ENCODE data around the gene SPATA7.

Gene SPATA7

GRCh38 chr14:88417594-88417993 lies 32.1 kb downstream of the SPATA7 start:
- TF ChIP-seq CTCF (IDR thresholded peaks at IDR 0.05; ENCODE audit: low read depth, low read length, missing control alignments), result no peak
- no peak for DNase-seq (ENCODE audit: low read depth)
- H3K4me3 ChIP-seq (ENCODE audit: low read depth, low read length), result no peak overlapping the region

GRCh38 chr14:88420187-88420586 lies 34.7 kb downstream of the SPATA7 start:
- DNase-seq (ENCODE audit: low read depth), result no peak
- no peak for TF ChIP-seq CTCF (IDR thresholded peaks at IDR 0.05; ENCODE audit: low read depth, low read length, missing control alignments)
- H3K4me3 ChIP-seq (ENCODE audit: low read depth, low read length), result no peak overlapping the region

GRCh38 chr14:88421286-88421685 lies 35.8 kb downstream of the SPATA7 start:
- H3K4me3 ChIP-seq (ENCODE audit: low read depth, low read length), result no peak overlapping the region
- no peak for DNase-seq (ENCODE audit: low read depth)
- no peak for TF ChIP-seq CTCF (IDR thresholded peaks at IDR 0.05; ENCODE audit: low read depth, low read length, missing control alignments)

GRCh38 chr14:88422047-88422446 lies 36.6 kb downstream of the SPATA7 start:
- TF ChIP-seq CTCF (IDR thresholded peaks at IDR 0.05; ENCODE audit: low read depth, low read length, missing control alignments), result no peak
- H3K4me3 ChIP-seq (ENCODE audit: low read depth, low read length), result no peak overlapping the region
- no peak for DNase-seq (ENCODE audit: low read depth)

GRCh38 chr14:88422919-88423650 lies 37.6 kb downstream of the SPATA7 start:
- no peak overlapping the region for H3K4me3 ChIP-seq (ENCODE audit: low read depth, low read length)
- DNase-seq (ENCODE audit: low read depth), result no peak
- TF ChIP-seq CTCF (IDR thresholded peaks at IDR 0.05; ENCODE audit: low read depth, low read length, missing control alignments), result no peak

- no peak for TF ChIP-seq CTCF (IDR thresholded peaks at IDR 0.05; ENCODE audit: low read depth, low read length, missing control alignments)
- no peak overlapping the region for H3K4me3 ChIP-seq (ENCODE audit: low read depth, low read length)
- no peak for DNase-seq (ENCODE audit: low read depth)
These were observed 39.1 kb downstream of the SPATA7 start for GRCh38 chr14:88424573-88424972.

- no peak for TF ChIP-seq CTCF (IDR thresholded peaks at IDR 0.05; ENCODE audit: low read depth, low read length, missing control alignments)
- no peak for DNase-seq (ENCODE audit: low read depth)
These were observed 40.8 kb downstream of the SPATA7 start for GRCh38 chr14:88426271-88426670.

More at GRCh38 chr14:88426271-88426670, 40.8 kb downstream of the SPATA7 start:
- H3K4me3 ChIP-seq (ENCODE audit: low read depth, low read length), result no peak overlapping the region

Measured in GM12864 (cell line).